NCI-H2107 (cell line): ENCODE results near the gene NKX1-1.
"Not testable (repeated sequence)": the region's sequence is repeated elsewhere in the genome, so short reads cannot be mapped to it uniquely, and the experiment has no call there.

Source experiments
- DNase-seq: peaks from one replicate; lab custom pipeline; 2025; lab: John Stamatoyannopoulos, UW

Gene NKX1-1

GRCh38 chr4:1373892-1374705 is 32.1 kb downstream of the NKX1-1 start:
- DNase-seq = no peak

- not testable (repeated sequence) for DNase-seq
Observed at GRCh38 chr4:1372576-1372975, 33.7 kb downstream of the NKX1-1 start.

- no peak for DNase-seq
Observed at GRCh38 chr4:1371176-1372165, 34.8 kb downstream of the NKX1-1 start.

- no peak for DNase-seq
Observed at GRCh38 chr4:1370321-1371124, 35.7 kb downstream of the NKX1-1 start.

GRCh38 chr4:1369479-1370079 is 36.7 kb downstream of the NKX1-1 start:
- no peak for DNase-seq

- DNase-seq = no peak
Observed at GRCh38 chr4:1369091-1369450, 37.2 kb downstream of the NKX1-1 start.

- DNase-seq = no peak
Observed at GRCh38 chr4:1368421-1369090, 37.7 kb downstream of the NKX1-1 start.

GRCh38 chr4:1367936-1368289 is 38.3 kb downstream of the NKX1-1 start:
- no peak for DNase-seq

- DNase-seq = no peak
Observed at GRCh38 chr4:1367230-1367935, 38.9 kb downstream of the NKX1-1 start.

GRCh38 chr4:1366371-1367229 is 39.6 kb downstream of the NKX1-1 start:
- DNase-seq = no peak

- DNase-seq = peak; percentile 73
Observed at GRCh38 chr4:1365271-1366178, 40.7 kb downstream of the NKX1-1 start.

- DNase-seq = no peak
Observed at GRCh38 chr4:1364748-1365147, 41.5 kb downstream of the NKX1-1 start.

GRCh38 chr4:1364217-1364616 is 42.0 kb downstream of the NKX1-1 start:
- no peak for DNase-seq

GRCh38 chr4:1363513-1363912 is 42.7 kb downstream of the NKX1-1 start:
- no peak for DNase-seq

- DNase-seq = no peak
Observed at GRCh38 chr4:1362521-1362920, 43.7 kb downstream of the NKX1-1 start.

- no peak for DNase-seq
Observed at GRCh38 chr4:1362046-1362445, 44.2 kb downstream of the NKX1-1 start.

- no peak for DNase-seq
Observed at GRCh38 chr4:1361431-1361830, 44.8 kb downstream of the NKX1-1 start.
